ENCODE results near the gene SEMA6D. TPM values are rescaled to one million over a fixed set of nuclear protein-coding genes. Genes with fewer than 3 reads are reported as not detected.

Gene SEMA6D
- total and polyA plus RNA-seq, 2 donors (not counting 3 experiments of a cell fraction or from before 2014, with no cell fraction given): 16.3 to 22.5 TPM

DNA sequence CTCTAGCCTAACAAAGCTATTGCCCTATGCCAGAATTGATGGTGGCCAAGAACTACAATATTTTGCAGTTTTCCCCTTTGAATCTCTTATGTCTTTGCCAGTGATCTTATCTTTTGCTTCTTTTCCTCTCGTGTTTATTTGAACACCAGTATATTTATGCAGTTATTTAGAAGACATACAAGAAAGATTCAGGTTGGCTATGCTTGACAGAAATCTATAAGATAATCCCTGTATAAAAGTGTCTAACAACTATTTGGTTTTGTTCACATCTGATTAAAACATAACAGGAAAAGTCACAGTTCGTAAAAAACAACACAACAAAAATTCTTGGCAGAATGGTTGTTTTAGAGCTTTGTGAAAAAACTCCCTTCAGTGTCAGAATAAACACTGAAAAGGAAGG, 63.7 kb downstream of the SEMA6D start:
- FAIRE-seq (no peak), DNase-seq (ENCODE audit: low read depth, low spot score) (peak; percentile 10)
- Histone ChIP-seq H4K20me1 (replicated peaks; ENCODE audit: control insufficient read depth, extremely low read depth, insufficient read depth, low read length) (no peaks in the 10 kb centered on the region), H3K4me1 (ENCODE audit: control insufficient read depth, extremely low read depth, insufficient read depth, low read length) (no peaks in the 10 kb centered on the region), H3K27ac (ENCODE audit: insufficient read depth, low read depth, low read length) (no peak overlapping the region), H3K9ac (replicated peaks; ENCODE audit: extremely low read depth, insufficient read depth, low read length) (no peak overlapping the region), H3K9me1 (replicated peaks; ENCODE audit: control insufficient read depth, extremely low read depth, insufficient read depth, low read length) (no peaks in the 10 kb centered on the region), H3K9me3 (replicated peaks; ENCODE audit: control insufficient read depth, insufficient read depth, low read length) (no peaks in the 10 kb centered on the region), H3K79me2 (ENCODE audit: control insufficient read depth, insufficient read depth, low read length) (no peaks in the 10 kb centered on the region), H3K4me3 (replicated peaks in 1 of 3; ENCODE audit: insufficient read depth in 1 of 3, low read depth in 1 of 3, low read length in 3 of 3) (no peak overlapping the region), H3K36me3 (ENCODE audit: control insufficient read depth in 2 of 2, extremely low read depth in 1 of 2, insufficient read depth in 2 of 2, low read length in 2 of 2) (no peaks in the 10 kb centered on the region), H2AFZ (ENCODE audit: low read depth, low read length) (no peak overlapping the region), H3K27me3 (ENCODE audit: control insufficient read depth in 2 of 2, insufficient read depth in 2 of 2, low read length in 2 of 2) (no peaks in the 10 kb centered on the region), H3K4me2 (ENCODE audit: insufficient read depth, low read length) (no peak overlapping the region)
- no TSS peak for BruUV-seq (replicated peaks)
- intact Hi-C loops (cut with micrococcal nuclease): no loop called here
- no peak for TF ChIP-seq JUN (IDR thresholded peaks at IDR 0.05; ENCODE audit: borderline replicate concordance, insufficient read depth, insufficient read length, low read depth)
- TF ChIP-seq, protein P1, sequence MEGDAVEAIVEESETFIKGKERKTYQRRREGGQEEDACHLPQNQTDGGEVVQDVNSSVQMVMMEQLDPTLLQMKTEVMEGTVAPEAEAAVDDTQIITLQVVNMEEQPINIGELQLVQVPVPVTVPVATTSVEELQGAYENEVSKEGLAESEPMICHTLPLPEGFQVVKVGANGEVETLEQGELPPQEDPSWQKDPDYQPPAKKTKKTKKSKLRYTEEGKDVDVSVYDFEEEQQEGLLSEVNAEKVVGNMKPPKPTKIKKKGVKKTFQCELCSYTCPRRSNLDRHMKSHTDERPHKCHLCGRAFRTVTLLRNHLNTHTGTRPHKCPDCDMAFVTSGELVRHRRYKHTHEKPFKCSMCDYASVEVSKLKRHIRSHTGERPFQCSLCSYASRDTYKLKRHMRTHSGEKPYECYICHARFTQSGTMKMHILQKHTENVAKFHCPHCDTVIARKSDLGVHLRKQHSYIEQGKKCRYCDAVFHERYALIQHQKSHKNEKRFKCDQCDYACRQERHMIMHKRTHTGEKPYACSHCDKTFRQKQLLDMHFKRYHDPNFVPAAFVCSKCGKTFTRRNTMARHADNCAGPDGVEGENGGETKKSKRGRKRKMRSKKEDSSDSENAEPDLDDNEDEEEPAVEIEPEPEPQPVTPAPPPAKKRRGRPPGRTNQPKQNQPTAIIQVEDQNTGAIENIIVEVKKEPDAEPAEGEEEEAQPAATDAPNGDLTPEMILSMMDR (IDR thresholded peaks at IDR 0.05; ENCODE audit: extremely low read depth in 1 of 2, insufficient read depth in 1 of 2, low read depth in 1 of 2, low read length in 2 of 2): no peak
- TF ChIP-seq POLR2A (IDR thresholded peaks at IDR 0.05; ENCODE audit: low read depth, low read length): no peak
- no peak for TF ChIP-seq EZH2 (IDR thresholded peaks at IDR 0.05; ENCODE audit: borderline replicate concordance, low read depth, low read length, severe bottlenecking)
- TF ChIP-seq GATA2 (IDR thresholded peaks at IDR 0.05; ENCODE audit: insufficient read depth, insufficient read length, low read depth, low read length): no peak
- TF ChIP-seq MYC (IDR thresholded peaks at IDR 0.05; ENCODE audit: low read depth, low read length): no peak
- no peak for TF ChIP-seq POLR2AphosphoS5 (IDR thresholded peaks at IDR 0.05; ENCODE audit: insufficient read depth, low read depth, low read length)
- TF ChIP-seq, protein P2, sequence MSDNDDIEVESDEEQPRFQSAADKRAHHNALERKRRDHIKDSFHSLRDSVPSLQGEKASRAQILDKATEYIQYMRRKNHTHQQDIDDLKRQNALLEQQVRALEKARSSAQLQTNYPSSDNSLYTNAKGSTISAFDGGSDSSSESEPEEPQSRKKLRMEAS (IDR thresholded peaks at IDR 0.05; ENCODE audit: insufficient read depth, insufficient read length): no peak
- no peak for TF ChIP-seq FOS (IDR thresholded peaks at IDR 0.05; ENCODE audit: borderline replicate concordance, insufficient read depth, low read length)
- POLR2A ChIA-PET: no interaction called here
- CTCF ChIA-PET: interaction anchor here (1.0 kb wide), 1 partner anchor 64 kb away, joined by 3 read pairs; the partner anchor contains the start of gene SEMA6D
- dilution Hi-C loops (cut with MboI; ENCODE audit: extremely low pct_ligation_motif_present, low sequenced_read_pairs): no loop called here

Data from endothelial cell of umbilical vein (primary cell).